BLaER1 (cell line): ENCODE data around the gene TRMO.

Source experiments
- H3K27ac ChIP-seq: shearing (Covaris generic); formaldehyde crosslinking; 2 replicates; pipeline ENCODE4 v1.8.1; 2022
- H3K27me3 ChIP-seq: shearing (Covaris generic); formaldehyde crosslinking; 2 replicates; pipeline ENCODE4 v1.8.1; 2022
- H3K36me3 ChIP-seq: shearing (Covaris generic); formaldehyde crosslinking; 2 replicates; pipeline ENCODE4 v1.8.1; 2022
- H3K4me1 ChIP-seq: shearing (Covaris generic); formaldehyde crosslinking; 2 replicates; pipeline ENCODE4 v1.8.1; 2022
- H3K4me2 ChIP-seq: shearing (Covaris generic); formaldehyde crosslinking; 2 replicates; pipeline ENCODE4 v1.8.1; 2022
- H3K4me3 ChIP-seq: shearing (Covaris generic); formaldehyde crosslinking; 2 replicates; pipeline ENCODE4 v1.8.1; 2022
- H3K9ac ChIP-seq: shearing (Covaris generic); formaldehyde crosslinking; 2 replicates; pipeline ENCODE4 v1.8.1; 2022
- H3K9me3 ChIP-seq: shearing (Covaris generic); formaldehyde crosslinking; 2 replicates; pipeline ENCODE4 v1.8.1; 2022
- H4K20me1 ChIP-seq: shearing (Covaris generic); formaldehyde crosslinking; 2 replicates; pipeline ENCODE4 v1.8.1; 2022
- Cebpa-rat ChIP-seq: shearing (Covaris generic); IDR thresholded peaks from 2 replicates; pipeline ENCODE4 v1.8.1; 2022

The TRMO gene

DNA sequence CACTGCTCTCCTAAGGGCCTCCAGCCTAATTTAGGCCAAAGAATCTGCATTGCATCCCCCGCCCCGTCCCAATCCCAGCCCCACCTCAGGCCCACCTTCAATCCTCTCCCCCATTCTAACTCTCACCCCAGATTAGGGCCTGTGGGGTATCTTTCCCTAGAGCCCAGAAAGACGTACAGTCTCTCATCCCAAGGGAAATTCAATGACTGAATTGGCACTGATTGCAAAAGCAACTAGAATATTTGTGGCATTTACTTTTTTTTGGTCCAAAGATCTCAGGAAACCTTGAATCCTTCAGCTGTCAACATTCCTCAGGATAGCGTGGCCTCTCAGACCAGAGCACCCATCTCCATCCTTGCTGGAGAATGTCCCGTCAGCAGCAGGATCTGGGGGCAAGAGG is 30.6 kb downstream of the TRMO start:
- no peak for TF ChIP-seq Cebpa-rat
- Histone ChIP-seq H3K4me2 (no peak overlapping the region), H3K36me3 (no peaks in the 10 kb centered on the region), H3K9ac (no peak overlapping the region), H3K27ac (no peak overlapping the region), H3K4me3 (no peak overlapping the region), H3K9me3 (peaks cover 14% of the 10 kb centered on the region), H3K27me3 (no peaks in the 10 kb centered on the region), H4K20me1 (no peaks in the 10 kb centered on the region), H3K4me1 (no peaks in the 10 kb centered on the region; the same call in 1 of the 2 replicates)

DNA sequence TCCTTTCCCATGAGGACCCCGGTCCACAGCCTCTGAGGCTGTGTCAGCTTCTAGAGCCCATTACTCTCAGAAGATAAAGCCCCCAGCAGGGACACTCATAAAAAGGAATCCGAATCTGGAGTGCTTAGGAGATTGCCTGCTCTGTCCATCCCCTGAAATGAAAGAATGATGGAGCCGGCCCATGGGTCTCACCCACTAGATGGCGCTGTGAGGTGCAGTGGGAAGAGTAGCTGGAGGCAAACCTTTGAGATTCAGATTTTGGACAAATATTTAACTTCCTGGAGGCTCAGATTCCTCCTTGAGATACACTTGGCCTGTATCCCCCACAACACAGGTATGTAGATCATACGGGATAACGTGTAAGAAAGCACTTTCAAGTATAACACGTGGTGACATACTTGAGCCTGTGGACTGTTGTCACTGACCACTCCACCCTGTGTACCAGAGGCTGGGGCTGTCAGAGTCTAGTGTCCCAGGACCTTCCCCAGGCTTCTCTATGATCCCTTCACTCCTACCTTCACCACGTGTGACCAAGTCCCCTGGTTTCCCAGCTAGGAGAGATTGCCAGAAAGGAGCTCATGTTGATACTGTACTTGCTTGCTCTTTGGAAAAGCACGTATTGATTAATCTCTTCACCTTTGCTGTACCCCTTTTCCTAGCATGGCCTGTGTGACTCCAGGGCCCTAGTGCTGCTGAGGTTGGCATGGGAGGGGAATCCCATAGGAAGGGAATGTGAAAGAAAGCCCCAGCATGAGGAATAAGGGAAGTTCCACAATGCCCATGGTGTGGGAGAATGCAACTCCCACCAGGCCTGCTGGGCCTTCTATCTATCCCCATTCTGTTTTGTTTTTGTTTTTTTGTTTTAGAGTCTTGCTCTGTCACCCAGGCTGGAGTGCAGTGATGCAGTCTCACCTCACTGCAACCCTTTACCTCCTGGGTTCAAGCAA is 32.1 kb downstream of the TRMO start:
- Histone ChIP-seq H3K27me3 (no peaks in the 10 kb centered on the region), H3K4me1 (no peaks in the 10 kb centered on the region; the same call in 1 of the 2 replicates), H3K27ac (no peak overlapping the region), H3K4me2 (no peak overlapping the region), H3K9me3 (peaks cover 14% of the 10 kb centered on the region), H4K20me1 (no peaks in the 10 kb centered on the region), H3K36me3 (no peaks in the 10 kb centered on the region), H3K4me3 (no peak overlapping the region), H3K9ac (no peak overlapping the region)
- TF ChIP-seq Cebpa-rat: no peak

DNA sequence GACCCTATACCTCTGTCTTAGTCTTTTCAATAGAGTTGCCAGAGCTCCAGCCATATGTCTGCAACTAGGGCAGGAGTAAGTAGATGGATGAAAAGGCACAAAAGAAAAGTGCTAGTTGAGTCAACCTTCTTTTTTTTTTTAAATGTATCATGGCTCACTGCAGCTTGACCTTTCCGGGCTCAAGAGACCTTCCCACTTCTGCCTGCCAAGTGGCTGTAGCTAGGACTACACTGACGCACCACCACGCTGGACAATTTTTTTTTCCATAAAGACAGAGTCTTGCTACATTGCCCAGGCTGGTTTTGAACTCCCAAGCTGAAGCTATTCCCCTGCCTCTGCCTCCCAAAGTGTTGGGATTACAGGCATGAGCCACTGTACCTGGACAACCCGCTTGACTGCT is 42.0 kb downstream of the TRMO start:
- H3K27me3 ChIP-seq: no peaks in the 10 kb centered on the region
- H4K20me1 ChIP-seq: no peaks in the 10 kb centered on the region
- no peaks in the 10 kb centered on the region for H3K9me3 ChIP-seq
- no peak overlapping the region for H3K4me2 ChIP-seq
- no peak overlapping the region for H3K9ac ChIP-seq
- H3K36me3 ChIP-seq: no peaks in the 10 kb centered on the region
- H3K4me3 ChIP-seq: no peak overlapping the region
- TF ChIP-seq Cebpa-rat: no peak
- H3K27ac ChIP-seq: no peak overlapping the region
- no peaks in the 10 kb centered on the region for H3K4me1 ChIP-seq

DNA sequence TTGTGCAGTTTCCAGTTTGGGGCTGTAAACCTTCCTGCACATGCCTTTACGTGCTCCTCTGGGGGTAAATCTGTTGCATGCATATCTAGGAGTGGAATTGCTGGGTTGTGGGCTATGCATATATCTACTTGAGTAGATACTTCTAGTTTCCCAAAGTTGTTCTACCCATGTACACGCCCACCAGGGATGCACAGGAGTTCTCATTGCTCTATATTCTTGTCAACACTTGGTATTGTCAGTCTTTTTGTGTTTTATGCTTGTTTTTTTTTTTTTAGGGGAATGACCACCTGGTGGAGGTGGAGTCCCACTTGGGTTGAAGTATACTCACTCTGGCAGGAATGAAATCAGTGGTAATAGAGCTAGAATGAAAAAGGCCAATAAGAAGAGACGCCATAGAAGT is 46.2 kb downstream of the TRMO start:
- Histone ChIP-seq H3K36me3 (no peaks in the 10 kb centered on the region), H3K4me3 (no peak overlapping the region), H3K4me1 (no peaks in the 10 kb centered on the region), H3K27ac (no peak overlapping the region), H4K20me1 (no peaks in the 10 kb centered on the region), H3K27me3 (no peaks in the 10 kb centered on the region), H3K9ac (no peak overlapping the region), H3K4me2 (no peak overlapping the region), H3K9me3 (no peaks in the 10 kb centered on the region)
- no peak for TF ChIP-seq Cebpa-rat

DNA sequence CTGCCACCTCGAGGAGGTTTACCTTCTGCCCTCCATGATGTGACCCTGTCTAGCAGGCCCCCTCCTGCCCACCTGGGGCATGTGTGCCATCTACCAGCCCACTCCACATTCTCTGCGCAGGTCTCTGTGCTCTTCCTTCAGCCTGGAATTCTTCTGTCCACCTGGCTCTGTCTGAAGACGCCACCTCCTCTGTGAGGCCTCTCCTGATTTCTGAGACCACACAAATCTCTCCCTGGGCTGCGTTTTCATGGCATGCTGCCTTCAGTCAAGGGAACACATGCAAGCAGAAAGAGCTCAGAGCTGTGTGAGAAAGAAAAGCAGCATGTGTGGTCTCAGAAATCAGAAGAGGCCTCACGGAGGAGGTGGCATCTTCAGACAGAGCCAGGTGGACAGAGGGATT is 47.2 kb downstream of the TRMO start:
- Histone ChIP-seq H3K4me1 (no peaks in the 10 kb centered on the region), H3K27ac (no peak overlapping the region), H4K20me1 (no peaks in the 10 kb centered on the region), H3K36me3 (no peaks in the 10 kb centered on the region), H3K27me3 (no peaks in the 10 kb centered on the region), H3K9me3 (no peaks in the 10 kb centered on the region), H3K9ac (no peak overlapping the region), H3K4me3 (no peak overlapping the region), H3K4me2 (no peak overlapping the region)
- TF ChIP-seq Cebpa-rat: no peak

DNA sequence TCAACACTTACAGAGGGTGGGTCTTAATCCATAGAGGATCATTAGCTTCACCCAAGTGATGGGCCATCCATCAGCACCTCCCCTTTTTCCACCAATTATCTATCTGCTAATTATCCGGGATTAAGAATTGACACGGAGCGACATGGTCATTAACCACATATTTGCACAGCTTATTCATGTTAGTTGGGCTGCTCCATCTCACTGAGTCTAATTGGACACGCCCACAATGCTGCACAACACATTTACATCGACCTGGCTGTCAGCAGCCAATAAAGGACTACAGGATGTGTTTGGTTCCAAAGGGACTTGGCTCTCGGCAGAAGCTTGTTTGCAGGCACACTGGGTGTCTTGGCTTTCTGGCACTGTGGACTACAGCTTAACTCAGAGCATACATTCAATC is 47.7 kb downstream of the TRMO start:
- TF ChIP-seq Cebpa-rat: no peak

DNA sequence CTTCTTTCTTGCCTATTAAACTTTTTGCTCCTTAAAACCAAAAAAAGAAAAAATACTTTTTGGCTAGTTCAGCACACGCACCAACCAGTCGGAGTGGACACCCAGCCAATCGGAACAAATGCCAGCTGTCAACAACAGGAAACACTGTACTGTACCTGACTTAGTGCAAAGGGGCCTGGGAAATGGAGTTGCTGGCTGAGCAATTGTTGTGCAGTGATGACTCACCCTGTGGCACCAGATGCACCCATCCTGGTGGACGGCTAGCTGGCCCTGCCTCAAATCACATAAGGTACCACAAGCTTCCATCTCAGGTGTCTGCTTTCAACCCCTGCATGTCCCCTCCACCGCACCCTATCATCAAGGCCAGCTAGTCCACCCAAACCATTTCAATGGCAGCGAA is 48.4 kb downstream of the TRMO start:
- Histone ChIP-seq H3K4me1 (no peaks in the 10 kb centered on the region), H3K9me3 (no peaks in the 10 kb centered on the region), H3K27ac (no peak overlapping the region), H3K36me3 (no peaks in the 10 kb centered on the region), H3K4me3 (no peak overlapping the region), H3K4me2 (no peak overlapping the region), H3K9ac (no peak overlapping the region), H4K20me1 (no peaks in the 10 kb centered on the region), H3K27me3 (no peaks in the 10 kb centered on the region)
- TF ChIP-seq Cebpa-rat: no peak

More for the DNA sequence above, 47.7 kb downstream of the TRMO start:
- no peak overlapping the region for H3K4me3 ChIP-seq
- no peak overlapping the region for H3K27ac ChIP-seq
- no peak overlapping the region for H3K4me2 ChIP-seq
- no peaks in the 10 kb centered on the region for H3K27me3 ChIP-seq
- no peaks in the 10 kb centered on the region for H3K4me1 ChIP-seq
- no peak overlapping the region for H3K9ac ChIP-seq
- H4K20me1 ChIP-seq: no peaks in the 10 kb centered on the region
- H3K9me3 ChIP-seq: no peaks in the 10 kb centered on the region
- no peaks in the 10 kb centered on the region for H3K36me3 ChIP-seq

DNA sequence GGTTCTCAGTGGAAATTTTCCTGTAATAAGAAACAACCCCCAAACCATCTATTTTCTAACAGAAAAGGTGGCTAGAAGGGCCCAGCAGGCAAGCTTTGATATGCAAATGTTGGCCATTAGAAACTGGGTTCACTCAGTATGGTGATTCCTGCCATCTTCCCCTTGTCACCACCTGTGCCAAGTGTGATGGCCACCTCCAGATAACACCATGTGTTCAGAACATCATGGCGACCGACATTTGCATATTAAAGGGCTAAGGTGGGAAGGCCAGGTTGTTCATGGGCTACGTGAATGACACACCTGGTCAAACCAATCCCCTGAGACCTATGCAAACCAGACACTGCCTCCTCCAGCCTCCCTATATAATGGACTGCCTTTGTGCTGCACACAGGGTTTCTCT is 48.9 kb downstream of the TRMO start:
- Histone ChIP-seq H3K27ac (no peak overlapping the region), H3K36me3 (no peaks in the 10 kb centered on the region), H3K9me3 (no peaks in the 10 kb centered on the region), H3K9ac (no peak overlapping the region), H4K20me1 (no peaks in the 10 kb centered on the region), H3K4me1 (no peaks in the 10 kb centered on the region), H3K4me2 (no peak overlapping the region), H3K4me3 (no peak overlapping the region), H3K27me3 (no peaks in the 10 kb centered on the region)
- no peak for TF ChIP-seq Cebpa-rat

DNA sequence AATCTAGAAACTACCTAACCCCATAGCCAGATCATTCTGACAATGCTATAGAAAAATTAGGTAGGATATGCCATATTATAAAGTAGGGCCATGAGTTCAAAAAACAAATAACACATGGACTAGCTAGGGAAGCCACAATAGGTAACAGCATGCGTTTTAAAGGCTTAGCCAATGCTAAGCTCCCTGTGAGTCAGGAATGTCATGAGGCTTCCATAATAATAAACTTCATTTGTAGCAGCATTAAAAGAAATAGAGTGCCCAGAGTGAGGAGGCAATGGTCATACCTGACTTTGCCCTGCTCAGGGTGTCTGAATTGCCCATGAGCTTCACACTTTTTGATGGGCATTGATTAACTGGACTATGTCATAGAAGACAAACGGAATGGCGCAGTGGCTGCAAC is 53.4 kb downstream of the TRMO start:
- Histone ChIP-seq H3K27me3 (no peaks in the 10 kb centered on the region), H3K9me3 (peaks cover 12% of the 10 kb centered on the region), H3K4me3 (no peak overlapping the region), H3K4me2 (no peak overlapping the region), H3K4me1 (no peaks in the 10 kb centered on the region), H3K36me3 (no peaks in the 10 kb centered on the region), H4K20me1 (no peaks in the 10 kb centered on the region), H3K9ac (no peak overlapping the region), H3K27ac (no peak overlapping the region)
- TF ChIP-seq Cebpa-rat: no peak

DNA sequence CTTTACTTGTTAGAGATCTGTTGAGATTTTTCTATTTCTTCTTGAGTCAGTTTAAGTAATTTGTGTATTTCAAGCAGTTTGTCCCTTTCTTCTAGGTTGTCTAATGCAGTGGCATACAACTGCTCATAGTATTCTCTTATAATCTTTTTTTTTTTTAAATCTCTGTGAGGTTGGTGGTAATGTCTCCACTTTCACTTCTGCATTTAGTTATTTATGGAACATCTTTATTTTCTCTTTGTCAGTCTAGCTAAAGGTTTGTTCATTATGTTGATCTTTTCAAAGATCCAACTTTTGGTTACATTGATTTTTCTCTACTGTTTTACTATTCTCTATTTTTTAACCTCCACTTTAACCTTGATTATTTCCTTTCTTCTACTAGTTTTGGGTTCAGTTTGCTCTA is 55.5 kb downstream of the TRMO start:
- no peak for TF ChIP-seq Cebpa-rat
- H3K4me2 ChIP-seq: no peak overlapping the region

DNA sequence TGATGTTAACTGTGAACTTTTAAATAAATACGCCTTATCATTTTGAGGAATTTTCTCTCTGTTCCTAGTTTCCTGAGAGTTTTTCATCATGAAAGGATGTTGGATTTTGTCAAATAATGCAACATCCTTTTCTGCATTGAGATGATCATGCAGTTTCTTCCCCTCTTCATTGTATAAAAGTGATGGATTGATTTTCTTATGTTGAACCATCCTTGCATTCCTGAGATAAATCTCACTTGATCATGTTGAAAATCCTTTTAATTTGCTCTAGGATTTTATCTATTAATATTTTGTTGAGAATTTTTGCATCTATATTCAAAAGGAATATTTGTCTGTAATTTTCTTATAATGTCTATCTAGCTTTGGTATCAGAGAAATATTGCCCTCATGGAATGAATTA is 56.0 kb downstream of the TRMO start:
- no peak overlapping the region for H3K9ac ChIP-seq
- no peaks in the 10 kb centered on the region for H4K20me1 ChIP-seq
- TF ChIP-seq Cebpa-rat: no peak
- H3K9me3 ChIP-seq: peaks cover 12% of the 10 kb centered on the region
- H3K4me2 ChIP-seq: no peak overlapping the region
- H3K4me1 ChIP-seq: no peaks in the 10 kb centered on the region
- H3K27ac ChIP-seq: no peak overlapping the region
- no peak overlapping the region for H3K4me3 ChIP-seq
- H3K27me3 ChIP-seq: no peaks in the 10 kb centered on the region
- H3K36me3 ChIP-seq: no peaks in the 10 kb centered on the region

More for the DNA sequence above, 55.5 kb downstream of the TRMO start:
- Histone ChIP-seq H3K36me3 (no peaks in the 10 kb centered on the region), H3K9ac (no peak overlapping the region), H3K4me1 (no peaks in the 10 kb centered on the region), H3K27ac (no peak overlapping the region), H3K9me3 (peaks cover 12% of the 10 kb centered on the region), H4K20me1 (no peaks in the 10 kb centered on the region), H3K27me3 (no peaks in the 10 kb centered on the region), H3K4me3 (no peak overlapping the region)
